Measurements from ENCODE around the gene NAP1L1. TPM values are rescaled to one million over a fixed set of nuclear protein-coding genes. Genes with fewer than 3 reads are reported as not detected.
A peak's percentile ranks its signal among the peaks of the same experiment; 100 is the strongest.

The NAP1L1 gene
- total RNA-seq, 2 experiments from 2014 or later = 524 to 558 TPM

GRCh38 chr12:76106631-76107030, 22.1 kb upstream of the NAP1L1 start:
- no peaks in the 10 kb centered on the region for H3K4me1 Mint-ChIP-seq
- ChIA-PET POLR2A (no interaction called here), CTCF (no interaction called here)
- H3K36me3 Mint-ChIP-seq (ENCODE audit: low read depth) = no peaks in the 10 kb centered on the region
- no peak for DNase-seq
- H3K9me3 Mint-ChIP-seq = no peaks in the 10 kb centered on the region
- no peak overlapping the region for H3K27ac Mint-ChIP-seq
- H3K27me3 Mint-ChIP-seq = peaks cover 11% of the 10 kb centered on the region
- H3K4me3 Mint-ChIP-seq = no peak overlapping the region

GRCh38 chr12:76103958-76104357, 19.5 kb upstream of the NAP1L1 start:
- H3K36me3 Mint-ChIP-seq (ENCODE audit: low read depth) = no peaks in the 10 kb centered on the region
- no peak for DNase-seq
- H3K27ac Mint-ChIP-seq = no peak overlapping the region
- no peaks in the 10 kb centered on the region for H3K4me1 Mint-ChIP-seq
- ChIA-PET CTCF (interaction anchor here (0.6 to 1.2 kb wide), 2 partner anchors 55 to 385 kb away, joined by 3 read pairs; no protein-coding TSS in a partner anchor), POLR2A (no interaction called here)
- peaks cover 8% of the 10 kb centered on the region for H3K27me3 Mint-ChIP-seq
- H3K9me3 Mint-ChIP-seq = no peaks in the 10 kb centered on the region
- no peak overlapping the region for H3K4me3 Mint-ChIP-seq

- ChIA-PET POLR2A (no interaction called here), CTCF (no interaction called here)
- H3K27me3 Mint-ChIP-seq = peaks cover 4% of the 10 kb centered on the region
- no peaks in the 10 kb centered on the region for H3K36me3 Mint-ChIP-seq (ENCODE audit: low read depth)
- H3K27ac Mint-ChIP-seq = no peak overlapping the region
- H3K4me1 Mint-ChIP-seq = no peaks in the 10 kb centered on the region
- H3K9me3 Mint-ChIP-seq = no peaks in the 10 kb centered on the region
- DNase-seq = no peak
- H3K4me3 Mint-ChIP-seq = no peak overlapping the region
Measured at GRCh38 chr12:76101739-76102385, 17.4 kb upstream of the NAP1L1 start.

GRCh38 chr12:76096079-76096646, 11.7 kb upstream of the NAP1L1 start:
- CTCF ChIA-PET = no interaction called here
- no peaks in the 10 kb centered on the region for H3K9me3 Mint-ChIP-seq
- no peaks in the 10 kb centered on the region for H3K36me3 Mint-ChIP-seq (ENCODE audit: low read depth)
- no peak overlapping the region for H3K4me3 Mint-ChIP-seq
- POLR2A ChIA-PET = no interaction called here
- no peak for DNase-seq
- peaks cover 2% of the 10 kb centered on the region for H3K27me3 Mint-ChIP-seq
- no peaks in the 10 kb centered on the region for H3K4me1 Mint-ChIP-seq
- H3K27ac Mint-ChIP-seq = no peak overlapping the region

- no peaks in the 10 kb centered on the region for H3K9me3 Mint-ChIP-seq
- CTCF ChIA-PET = no interaction called here
- H3K36me3 Mint-ChIP-seq (ENCODE audit: low read depth) = no peaks in the 10 kb centered on the region
Measured at GRCh38 chr12:76094754-76095153, 10.3 kb upstream of the NAP1L1 start.

GRCh38 chr12:76091246-76091754, 6.8 kb upstream of the NAP1L1 start:
- Mint-ChIP-seq H3K36me3 (ENCODE audit: low read depth) (no peaks in the 10 kb centered on the region), H3K4me1 (peaks cover 7% of the 10 kb centered on the region), H3K27ac (no peak overlapping the region), H3K9me3 (no peaks in the 10 kb centered on the region), H3K27me3 (peaks cover 2% of the 10 kb centered on the region), H3K4me3 (no peak overlapping the region)
- ChIA-PET CTCF (no interaction called here), POLR2A (no interaction called here)
- no peak for DNase-seq

More at GRCh38 chr12:76094754-76095153, 10.3 kb upstream of the NAP1L1 start:
- Mint-ChIP-seq H3K4me1 (no peaks in the 10 kb centered on the region), H3K27me3 (peaks cover 2% of the 10 kb centered on the region), H3K4me3 (no peak overlapping the region), H3K27ac (no peak overlapping the region)
- POLR2A ChIA-PET = no interaction called here
- no peak for DNase-seq

GRCh38 chr12:76085520-76085868, 1.0 kb upstream of the NAP1L1 start:
- Mint-ChIP-seq H3K9me3 (no peaks in the 10 kb centered on the region), H3K27ac (peak overlapping the region; percentile 99), H3K4me3 (peak overlapping the region; percentile 96), H3K36me3 (ENCODE audit: low read depth) (peaks cover 10% of the 10 kb centered on the region), H3K4me1 (peaks cover 44% of the 10 kb centered on the region), H3K27me3 (no peaks in the 10 kb centered on the region)
- ChIA-PET POLR2A (interaction anchor here (1.4 to 2.3 kb wide), 5 partner anchors 19 to 605 kb away, joined by 4 to 13 read pairs (median 5); partner anchors contain the start of genes BBS10, GLIPR1 and OSBPL8), CTCF (no interaction called here)
- DNase-seq = peak; percentile 40

- ChIA-PET CTCF (no interaction called here), POLR2A (interaction anchor here (0.9 to 3.3 kb wide), 12 partner anchors 9 to 605 kb away, joined by 3 to 13 read pairs (median 4); partner anchors contain the start of genes BBS10, GLIPR1 and OSBPL8)
- Mint-ChIP-seq H3K4me3 (peak overlapping the region; percentile 96), H3K27ac (peak overlapping the region; percentile 99), H3K9me3 (no peaks in the 10 kb centered on the region), H3K4me1 (peaks cover 48% of the 10 kb centered on the region), H3K36me3 (ENCODE audit: low read depth) (peaks cover 13% of the 10 kb centered on the region), H3K27me3 (no peaks in the 10 kb centered on the region)
- DNase-seq = no peak
Measured at GRCh38 chr12:76084863-76085519, 506 bp upstream of the NAP1L1 start.

GRCh38 chr12:76083246-76083903, 1.1 kb downstream of the NAP1L1 start:
- Mint-ChIP-seq H3K4me3 (peak overlapping the region; percentile 96), H3K27ac (peak overlapping the region; percentile 78), H3K4me1 (peaks cover 61% of the 10 kb centered on the region), H3K36me3 (ENCODE audit: low read depth) (peaks cover 29% of the 10 kb centered on the region), H3K9me3 (peaks cover 5% of the 10 kb centered on the region), H3K27me3 (no peaks in the 10 kb centered on the region)
- POLR2A ChIA-PET = interaction anchor here (0.7 to 3.9 kb wide), 17 partner anchors 9 to 601 kb away, joined by 3 to 19 read pairs (median 4); partner anchors contain the start of genes KRR1 and OSBPL8
- DNase-seq = no peak
- CTCF ChIA-PET = interaction anchor here (0.6 to 1.4 kb wide), 3 partner anchors 51 to 373 kb away, joined by 3 to 6 read pairs (median 4); no protein-coding TSS in a partner anchor

GRCh38 chr12:76081909-76082308, 2.6 kb downstream of the NAP1L1 start:
- ChIA-PET CTCF (interaction anchor here (0.7 to 1.5 kb wide), 3 partner anchors 49 to 555 kb away, joined by 3 to 4 read pairs (median 4); no protein-coding TSS in a partner anchor), POLR2A (interaction anchor here (3.3 to 3.9 kb wide), 2 partner anchors 12 to 571 kb away, joined by 12 to 19 read pairs; partner anchors contain the start of gene KRR1)
- Mint-ChIP-seq H3K4me1 (peaks cover 68% of the 10 kb centered on the region), H3K9me3 (peaks cover 5% of the 10 kb centered on the region), H3K4me3 (peak overlapping the region; percentile 0), H3K27ac (no peak overlapping the region), H3K36me3 (ENCODE audit: low read depth) (peaks cover 38% of the 10 kb centered on the region), H3K27me3 (no peaks in the 10 kb centered on the region)
- DNase-seq = no peak

- no peaks in the 10 kb centered on the region for H3K27me3 Mint-ChIP-seq
- no peak overlapping the region for H3K4me3 Mint-ChIP-seq
- no peak overlapping the region for H3K27ac Mint-ChIP-seq
- DNase-seq = no peak
- peaks cover 5% of the 10 kb centered on the region for H3K9me3 Mint-ChIP-seq
- peaks cover 68% of the 10 kb centered on the region for H3K4me1 Mint-ChIP-seq
- ChIA-PET CTCF (interaction anchor here (0.7 to 1.5 kb wide), 4 partner anchors 31 to 554 kb away, joined by 3 to 4 read pairs (median 4); partner anchors contain the start of gene PHLDA1), POLR2A (interaction anchor here (3.9 kb wide), 1 partner anchor 570 kb away, joined by 19 read pairs; the partner anchor contains the start of gene KRR1)
- peaks cover 42% of the 10 kb centered on the region for H3K36me3 Mint-ChIP-seq (ENCODE audit: low read depth)
Measured at GRCh38 chr12:76080729-76081415, 3.6 kb downstream of the NAP1L1 start.

GRCh38 chr12:76080017-76080728, 4.3 kb downstream of the NAP1L1 start:
- no peak for DNase-seq
- H3K36me3 Mint-ChIP-seq (ENCODE audit: low read depth) = peaks cover 44% of the 10 kb centered on the region
- H3K27ac Mint-ChIP-seq = no peak overlapping the region
- H3K9me3 Mint-ChIP-seq = peaks cover 5% of the 10 kb centered on the region
- ChIA-PET CTCF (interaction anchor here (0.7 to 1.9 kb wide), 4 partner anchors 30 to 404 kb away, joined by 3 to 5 read pairs (median 4); partner anchors contain the start of gene PHLDA1), POLR2A (no interaction called here)
- no peaks in the 10 kb centered on the region for H3K27me3 Mint-ChIP-seq
- H3K4me1 Mint-ChIP-seq = peaks cover 64% of the 10 kb centered on the region
- no peak overlapping the region for H3K4me3 Mint-ChIP-seq
